ENCODE results near the gene MAST2. TPM values are rescaled to one million over a fixed set of nuclear protein-coding genes. Genes with fewer than 3 reads are reported as not detected.

The MAST2 gene
- 50.3 TPM for total RNA-seq

GRCh38 chr1:45803299-45803780 lies at the start of gene MAST2:
Gene MAST2 (plus strand): TSS chr1:45803612. CDS start chr1:45803896, 284 bp downstream.

Other genes with a start within 250 kb of the MAST2 start
- 97.0 TPM for gene NASP, start 219.6 kb upstream of the MAST2 start, total RNA-seq
- gene CCDC17, start 179.6 kb upstream of the MAST2 start, total RNA-seq = 0.99 TPM
- gene GPBP1L1, start 117.1 kb upstream of the MAST2 start, total RNA-seq = 111 TPM
- 22.2 TPM for gene TMEM69, start 115.4 kb upstream of the MAST2 start, total RNA-seq
- gene IPP, start 53.0 kb upstream of the MAST2 start, total RNA-seq = 16.5 TPM

Data from metanephros (tissue), 1 donor.